Activated CD8-positive, alpha-beta memory T cell treated with anti-CD3 and anti-CD28 coated beads, Interleukin-2, amount 50 U/mL, for 4 hours (primary cell): ENCODE measurements around the gene TMUB2.
"Not testable (repeated sequence)": the region's sequence is repeated elsewhere in the genome, so short reads cannot be mapped to it uniquely, and the experiment has no call there.

Experiments used
- DNase-seq: peaks from one replicate; pipeline ENCODE4 v3.0.0-alpha.2; 2020

TMUB2 gene

GRCh38 chr17:44186307-44187130, at the start of gene TMUB2:
TMUB2 (plus strand) TSS chr17:44186972; CDS start chr17:44187709, 737 bp downstream.
- DNase-seq = peak; percentile 100

GRCh38 chr17:44137891-44138709, 48.7 kb upstream of the TMUB2 start:
- peak; percentile 66 for DNase-seq

DNA sequence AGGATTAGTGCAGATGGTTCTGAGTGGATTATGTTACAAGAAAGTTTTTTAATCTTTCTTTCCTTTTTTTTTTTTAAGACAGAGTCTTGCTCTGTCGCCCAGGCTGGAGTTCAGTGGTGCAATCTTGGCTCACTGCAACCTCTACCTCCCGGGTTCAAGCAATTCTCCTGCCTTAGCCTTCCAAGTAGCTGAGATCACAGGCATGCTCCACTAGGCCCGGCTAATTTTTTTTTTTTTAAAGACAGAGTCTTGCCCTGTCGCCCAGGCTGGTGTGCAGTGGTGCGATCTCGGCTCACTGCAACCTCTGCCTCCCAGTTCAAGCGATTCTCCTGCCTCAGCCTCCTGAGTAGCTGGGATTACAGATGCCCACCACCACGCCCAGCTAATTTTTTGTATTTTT, 42.9 kb upstream of the TMUB2 start:
- not testable (repeated sequence) for DNase-seq

DNA sequence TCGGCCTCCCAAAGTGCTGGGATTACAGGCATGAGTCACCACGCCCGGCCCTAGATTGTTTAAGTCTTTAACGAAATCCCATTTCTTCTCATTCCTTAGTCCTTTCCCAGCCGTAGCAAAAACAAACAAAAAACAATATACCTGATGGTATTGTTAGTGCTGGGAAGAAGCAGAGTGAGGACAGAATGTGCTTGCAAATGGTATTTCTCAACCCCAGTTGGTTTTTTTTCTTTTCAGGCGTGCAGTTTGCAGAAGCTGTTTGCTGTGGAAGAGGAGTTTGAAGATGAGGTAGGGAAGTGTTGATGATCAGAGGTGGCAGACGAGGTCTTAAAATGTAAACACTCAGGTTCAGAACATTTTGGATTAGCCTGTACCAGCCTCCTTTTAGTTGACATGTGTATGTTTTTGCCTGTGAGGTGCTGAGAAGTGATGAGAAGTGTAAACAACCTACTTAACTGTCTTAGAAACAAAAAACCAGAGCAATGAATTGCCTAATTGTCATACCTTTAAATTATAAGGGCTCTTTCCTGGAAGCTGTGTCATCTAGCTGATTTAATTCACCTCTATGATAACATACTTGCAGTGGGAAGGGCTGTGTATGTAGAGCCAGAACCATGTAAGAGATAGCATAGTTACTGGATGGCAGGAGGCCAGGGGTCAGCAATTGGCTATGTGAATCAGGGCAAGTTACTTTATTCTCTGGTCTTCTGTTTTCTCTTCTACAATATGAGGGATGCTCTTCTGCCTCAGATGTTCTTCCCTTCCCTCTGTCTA, 41.6 kb upstream of the TMUB2 start:
- no peak for DNase-seq

DNA sequence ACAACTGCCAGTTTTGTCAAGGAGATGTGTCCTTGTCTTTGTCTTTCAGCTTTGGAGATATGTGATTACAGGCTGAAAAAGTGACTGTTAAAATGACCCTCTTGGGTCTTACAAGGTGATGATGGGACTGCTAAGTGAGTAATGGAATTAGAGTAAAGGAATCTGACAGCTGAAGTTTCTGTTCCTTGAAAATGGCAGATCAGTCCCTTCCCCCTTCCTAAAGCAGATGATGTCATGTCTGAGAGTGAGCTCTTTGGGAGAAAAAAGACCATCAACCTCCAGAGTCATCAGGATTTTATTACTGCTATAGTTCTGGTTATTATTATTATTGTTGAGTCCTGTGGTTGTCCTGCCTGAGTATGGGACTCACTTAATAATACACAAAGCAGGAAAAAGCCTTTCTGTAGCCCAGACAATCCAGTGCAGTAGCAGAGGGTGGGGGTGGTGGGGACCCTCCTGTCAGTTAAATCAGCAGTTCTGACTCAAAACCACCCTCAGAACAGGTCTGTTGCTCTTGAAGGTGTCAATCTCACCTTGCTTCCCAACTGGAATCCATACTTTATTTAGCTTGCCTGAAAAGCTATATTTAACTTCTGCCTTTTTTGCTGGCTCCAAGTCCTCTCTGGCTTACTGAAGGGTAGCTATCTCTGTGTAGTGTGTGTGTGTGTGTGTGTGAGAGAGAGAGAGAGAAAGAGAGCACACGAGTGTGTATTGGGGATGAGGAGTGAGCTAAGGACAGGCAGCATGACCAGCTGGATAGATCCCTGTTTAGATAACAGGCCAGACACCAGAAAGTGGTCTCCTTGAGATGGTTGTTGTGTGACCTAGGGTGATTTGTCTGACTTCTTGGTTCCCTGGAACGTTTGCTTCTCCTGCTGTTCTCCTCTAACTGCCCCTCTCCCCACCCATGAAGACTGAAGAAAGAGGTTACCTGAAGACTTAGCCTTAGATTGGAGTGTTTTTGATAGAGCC, 40.1 kb upstream of the TMUB2 start:
- no peak for DNase-seq

DNA sequence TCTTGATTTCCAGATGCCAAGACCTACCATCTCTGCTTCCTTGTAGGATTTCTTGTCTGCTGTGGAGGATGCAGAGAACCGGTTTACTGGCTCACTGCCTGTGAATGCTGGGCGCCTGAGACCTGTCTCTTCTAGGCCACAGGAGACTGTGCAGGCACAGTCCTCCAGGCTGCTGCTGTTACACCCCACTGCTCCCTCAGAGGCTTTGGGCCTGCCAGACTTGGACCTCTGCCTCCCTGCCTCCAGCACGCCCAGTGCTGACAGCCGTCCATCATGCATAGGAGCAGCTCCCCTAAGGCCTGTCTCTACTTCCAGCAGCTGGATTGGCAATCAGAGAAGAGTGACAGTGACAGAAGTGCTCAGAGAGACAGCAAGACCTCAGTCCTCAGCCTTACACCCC, 39.0 kb upstream of the TMUB2 start:
- DNase-seq = no peak

- not testable (repeated sequence) for DNase-seq
These were observed 37.7 kb upstream of the TMUB2 start for GRCh38 chr17:44149066-44149465.

DNA sequence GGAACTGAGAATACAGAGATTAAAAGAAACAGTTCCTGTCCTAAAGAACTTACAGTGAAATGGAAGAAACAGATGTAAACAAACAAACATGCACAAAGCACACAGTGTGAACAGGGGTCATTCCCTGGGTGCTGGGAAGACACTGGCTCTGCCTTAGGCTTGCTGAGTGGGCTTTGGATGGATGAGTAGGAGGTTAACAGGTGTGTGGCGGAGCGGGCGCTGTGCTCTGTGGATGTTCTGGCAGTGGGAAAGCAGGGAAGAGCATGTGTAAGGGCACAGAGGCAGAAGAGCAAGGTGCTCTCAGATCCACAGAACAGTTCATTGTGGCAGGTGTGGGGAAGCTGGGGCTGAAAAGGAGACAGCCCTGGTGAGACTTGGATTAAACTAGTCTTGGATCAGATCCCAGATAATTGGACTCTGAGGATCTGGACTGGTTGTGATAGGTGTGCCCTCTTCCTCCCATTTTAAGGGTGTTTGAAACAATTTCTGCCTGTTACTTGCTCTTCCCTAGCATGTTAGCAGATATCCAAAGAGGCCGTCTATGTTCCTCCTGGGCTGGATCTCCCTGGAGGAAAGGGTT, 36.9 kb upstream of the TMUB2 start:
- DNase-seq = no peak

DNA sequence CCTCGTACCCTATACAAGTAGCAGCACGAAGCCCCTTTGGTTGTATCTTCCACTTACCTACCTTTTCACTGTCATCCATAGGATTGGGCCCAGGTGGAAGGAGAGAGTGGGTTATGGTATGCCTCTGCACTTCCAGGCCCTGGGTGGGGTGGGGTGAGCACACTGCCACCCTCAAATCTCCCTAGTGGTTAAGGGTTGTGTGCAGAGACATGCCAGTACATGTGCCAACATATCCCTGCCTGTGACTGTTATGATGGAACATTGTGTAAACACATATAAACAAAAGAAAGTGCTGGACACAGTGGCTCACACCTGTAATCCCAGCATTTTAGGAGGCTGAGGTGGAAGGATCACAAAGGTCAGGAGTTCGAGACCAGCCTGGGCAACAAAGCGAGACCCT, 33.9 kb upstream of the TMUB2 start:
- no peak for DNase-seq

GRCh38 chr17:44155488-44155887, 31.3 kb upstream of the TMUB2 start:
- no peak for DNase-seq

DNA sequence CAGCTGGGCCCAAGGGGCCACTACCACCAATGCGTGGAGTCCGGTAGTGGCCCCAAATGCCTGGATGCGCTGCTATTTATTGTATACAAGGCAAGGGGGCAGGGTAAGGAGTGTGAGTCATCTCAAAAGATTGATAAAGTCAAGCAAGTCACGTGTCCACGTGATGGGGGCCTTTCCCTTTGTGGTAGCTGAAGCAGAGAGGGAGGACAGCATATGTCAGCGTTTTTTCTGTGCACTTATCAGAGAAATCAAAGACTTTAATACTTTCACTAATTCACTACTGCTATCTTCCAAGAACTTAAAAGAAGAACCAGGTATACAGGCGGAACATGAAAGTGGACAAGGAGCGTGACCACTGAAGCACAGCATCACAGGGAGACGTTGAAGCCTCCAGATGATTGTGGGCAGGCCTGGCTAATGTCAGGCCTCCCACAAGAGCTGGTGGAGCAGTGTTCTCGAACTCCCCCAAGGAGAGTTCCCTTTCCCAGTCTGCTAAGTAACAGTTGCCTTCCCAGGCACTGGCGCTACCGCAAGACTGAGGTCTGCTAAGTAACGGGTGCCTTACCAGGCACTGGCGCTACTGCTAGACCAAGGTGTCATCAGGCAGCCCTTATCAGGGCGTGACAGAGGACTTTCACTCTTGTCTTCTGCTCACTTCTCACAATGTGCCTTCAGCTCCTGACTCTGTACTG, 27.1 kb upstream of the TMUB2 start:
- DNase-seq = no peak

GRCh38 chr17:44164476-44164875, 22.3 kb upstream of the TMUB2 start:
- DNase-seq = no peak

DNA sequence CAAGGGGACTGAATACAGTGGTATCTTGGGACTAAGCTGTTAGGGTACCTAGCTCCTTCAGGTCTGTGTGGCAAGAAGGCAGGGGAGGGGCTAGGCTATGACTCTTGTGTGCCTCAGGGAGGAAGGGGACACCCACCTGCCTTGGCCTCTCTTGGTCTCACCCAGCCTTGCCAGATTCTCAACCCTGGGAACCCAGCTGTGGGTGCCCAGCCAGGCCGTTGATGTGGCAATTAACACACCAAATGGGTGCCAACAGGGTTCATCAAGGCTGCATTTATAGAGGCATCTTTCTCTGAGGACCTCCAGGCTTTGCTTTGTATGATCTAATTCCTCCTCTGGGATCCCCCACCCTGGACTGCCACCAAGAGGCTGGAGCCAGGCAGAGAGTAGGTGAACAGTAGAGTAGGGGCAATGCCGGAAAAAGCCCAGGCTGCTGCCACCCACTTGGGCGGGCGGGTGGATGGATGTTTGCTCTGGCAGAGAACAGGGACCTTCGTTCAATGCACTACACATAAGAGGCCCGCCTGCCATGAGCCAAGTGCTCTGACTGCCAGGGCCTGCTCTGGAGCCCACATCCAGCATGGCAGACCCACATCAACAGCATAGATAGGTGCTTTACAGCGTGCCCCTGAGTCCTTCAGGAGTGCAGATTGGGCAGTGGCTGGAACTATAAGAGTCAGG, 19.5 kb upstream of the TMUB2 start:
- no peak for DNase-seq

DNA sequence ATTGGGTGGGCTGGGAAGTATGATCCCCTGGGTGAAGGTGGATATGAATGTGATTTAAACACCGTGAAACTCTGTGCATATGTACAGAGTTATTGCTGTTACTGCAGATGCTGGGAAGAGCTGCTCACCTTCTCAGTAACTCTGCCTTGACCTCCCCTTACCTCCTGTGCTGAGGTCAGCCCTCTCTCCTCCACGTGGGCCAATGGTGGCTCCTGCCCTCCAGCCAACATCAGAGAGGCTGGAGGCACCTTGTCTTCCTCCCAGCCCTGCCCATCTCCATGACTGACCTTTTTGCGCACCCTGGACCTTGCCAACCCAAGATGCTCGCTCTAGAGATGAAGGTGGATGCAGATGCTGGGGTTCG, 16.7 kb upstream of the TMUB2 start:
- no peak for DNase-seq

DNA sequence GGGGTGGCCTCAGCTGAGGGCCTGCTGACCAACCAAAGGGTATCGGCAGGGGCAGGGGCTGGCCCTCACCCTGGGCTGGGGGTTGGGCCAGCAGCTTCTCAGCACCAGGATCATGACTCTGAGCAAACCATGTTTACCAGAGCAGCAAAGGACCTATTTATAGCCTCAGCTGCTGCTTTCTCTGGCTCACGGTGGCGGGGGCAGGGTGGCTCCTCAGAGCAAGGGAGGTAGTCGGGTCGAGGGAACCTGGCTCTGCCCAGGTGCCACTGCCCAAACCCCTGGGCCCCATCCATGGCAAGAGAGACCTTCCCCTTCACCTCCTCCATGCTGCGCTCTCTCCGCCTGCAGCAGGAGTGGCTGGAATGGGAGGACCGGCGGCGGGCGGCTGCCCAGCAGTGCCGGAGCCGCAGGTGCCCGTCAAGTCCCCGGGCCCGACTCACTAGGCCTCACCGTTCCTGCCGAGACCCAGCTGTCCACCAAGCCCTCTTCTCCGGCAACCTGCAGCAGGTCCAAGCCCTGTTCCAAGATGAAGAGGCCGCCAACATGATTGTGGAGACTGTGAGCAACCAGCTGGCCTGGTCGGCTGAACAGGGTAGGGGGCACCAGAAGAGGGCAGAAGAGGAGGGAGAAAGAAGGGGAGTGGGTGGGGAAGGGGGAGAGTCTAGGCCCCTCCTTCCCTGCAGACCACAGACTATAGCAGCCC, 16.1 kb upstream of the TMUB2 start, which contains the start of gene ASB16:
Gene ASB16, plus strand, starts transcription at position 206 of the 703 bp plus-strand sequence. Its CDS starts 86 bp downstream, at position 292.
- no peak for DNase-seq

DNA sequence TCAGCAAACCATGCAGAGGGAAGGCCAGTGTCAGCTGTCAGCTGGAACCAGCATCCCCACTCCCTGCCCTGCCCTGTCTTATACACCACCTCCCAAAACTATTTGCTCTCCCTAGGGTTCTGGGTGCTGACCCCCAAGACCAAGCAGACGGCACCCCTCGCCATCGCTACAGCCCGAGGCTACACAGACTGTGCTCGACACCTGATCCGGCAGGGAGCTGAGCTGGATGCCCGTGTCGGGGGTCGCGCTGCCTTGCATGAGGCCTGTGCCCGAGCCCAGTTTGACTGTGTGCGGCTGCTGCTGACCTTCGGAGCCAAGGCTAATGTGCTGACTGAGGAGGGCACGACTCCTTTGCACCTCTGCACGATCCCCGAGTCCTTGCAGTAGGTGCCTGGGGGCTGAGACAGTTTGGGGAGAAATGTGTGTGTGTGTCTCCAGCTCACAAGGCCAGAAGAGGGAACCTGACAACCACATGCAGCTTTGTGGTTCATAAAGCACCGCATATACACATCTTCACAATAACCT, 14.8 kb upstream of the TMUB2 start:
- no peak for DNase-seq

DNA sequence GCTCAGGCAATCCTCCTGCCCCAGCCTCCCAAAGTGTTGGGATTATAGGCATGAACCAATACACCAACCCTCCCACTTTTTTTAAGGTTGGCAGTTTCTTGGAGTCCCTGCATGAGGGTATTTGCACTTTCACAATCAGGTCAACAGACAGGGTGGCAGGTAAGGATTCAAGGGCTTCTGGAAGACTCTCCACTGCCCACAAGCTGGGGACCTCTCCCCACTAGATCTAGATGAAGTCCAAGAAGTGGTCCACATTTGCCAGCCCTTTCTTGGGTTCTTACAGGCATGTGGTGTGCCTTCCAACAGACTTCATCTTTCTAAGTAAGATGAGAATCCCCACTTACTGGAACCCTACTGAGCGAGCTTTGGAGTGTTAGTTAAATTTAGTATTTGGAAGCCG, 12.3 kb upstream of the TMUB2 start:
- no peak for DNase-seq

GRCh38 chr17:44176257-44176656, 10.5 kb upstream of the TMUB2 start:
- no peak for DNase-seq
